ENCODE measurements around the gene GATD1. TPM values are rescaled to one million over a fixed set of nuclear protein-coding genes. Genes with fewer than 3 reads are reported as not detected.

The GATD1 gene
- total and polyA plus RNA-seq, 2 donors (not counting 1 experiment from before 2014, with no cell fraction given), result 62.4 to 70.0 TPM

DNA sequence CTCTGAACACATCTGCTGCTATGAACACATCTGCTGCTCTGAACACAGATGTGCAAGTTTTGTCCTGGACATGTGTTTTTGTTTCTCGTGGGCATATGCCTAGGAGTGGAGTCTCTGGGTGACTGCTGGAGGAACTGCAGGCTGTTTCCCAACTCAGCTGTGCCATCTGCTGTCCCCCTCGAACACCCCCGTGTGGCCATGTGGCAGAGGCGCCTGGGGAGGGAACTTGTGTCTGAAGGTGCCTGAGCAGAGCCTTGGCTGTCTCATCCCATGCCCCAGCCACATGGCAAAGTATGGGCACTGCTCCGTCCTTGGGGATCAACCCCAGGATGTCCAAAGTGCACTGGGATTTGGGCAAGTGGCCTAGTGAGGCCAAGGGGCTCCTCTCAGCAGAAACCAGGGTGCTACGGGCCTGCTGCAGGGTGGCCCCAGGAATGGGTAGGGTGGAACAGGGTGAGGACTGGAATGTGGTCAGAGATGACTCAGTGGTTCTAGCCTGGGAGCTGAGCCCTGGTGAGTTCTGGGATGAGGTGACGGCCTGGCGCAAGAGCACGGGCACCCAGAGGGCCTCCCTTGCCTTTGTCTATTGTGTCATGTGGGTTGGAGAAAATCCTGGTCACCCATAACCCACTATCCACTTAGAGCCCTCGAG lies 14.7 kb downstream of the GATD1 start:
- H3K9ac ChIP-seq (ENCODE audit: low read length), result no peak overlapping the region
- H2AFZ ChIP-seq (ENCODE audit: insufficient read depth, low read depth, low read length, poor library complexity, severe bottlenecking), result no peak overlapping the region
- H3K79me2 ChIP-seq (ENCODE audit: control insufficient read depth, insufficient read depth, low read length), result peaks cover 3% of the 10 kb centered on the region
- H3K9me3 ChIP-seq (ENCODE audit: control extremely low read depth in 1 of 3, control insufficient read depth in 2 of 3, insufficient read depth in 1 of 3, low read length in 2 of 3), result no peaks in the 10 kb centered on the region
- TF ChIP-seq, protein P1, sequence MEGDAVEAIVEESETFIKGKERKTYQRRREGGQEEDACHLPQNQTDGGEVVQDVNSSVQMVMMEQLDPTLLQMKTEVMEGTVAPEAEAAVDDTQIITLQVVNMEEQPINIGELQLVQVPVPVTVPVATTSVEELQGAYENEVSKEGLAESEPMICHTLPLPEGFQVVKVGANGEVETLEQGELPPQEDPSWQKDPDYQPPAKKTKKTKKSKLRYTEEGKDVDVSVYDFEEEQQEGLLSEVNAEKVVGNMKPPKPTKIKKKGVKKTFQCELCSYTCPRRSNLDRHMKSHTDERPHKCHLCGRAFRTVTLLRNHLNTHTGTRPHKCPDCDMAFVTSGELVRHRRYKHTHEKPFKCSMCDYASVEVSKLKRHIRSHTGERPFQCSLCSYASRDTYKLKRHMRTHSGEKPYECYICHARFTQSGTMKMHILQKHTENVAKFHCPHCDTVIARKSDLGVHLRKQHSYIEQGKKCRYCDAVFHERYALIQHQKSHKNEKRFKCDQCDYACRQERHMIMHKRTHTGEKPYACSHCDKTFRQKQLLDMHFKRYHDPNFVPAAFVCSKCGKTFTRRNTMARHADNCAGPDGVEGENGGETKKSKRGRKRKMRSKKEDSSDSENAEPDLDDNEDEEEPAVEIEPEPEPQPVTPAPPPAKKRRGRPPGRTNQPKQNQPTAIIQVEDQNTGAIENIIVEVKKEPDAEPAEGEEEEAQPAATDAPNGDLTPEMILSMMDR (IDR thresholded peaks at IDR 0.05), result no peak
- TF ChIP-seq EZH2 (IDR thresholded peaks at IDR 0.05; ENCODE audit: borderline replicate concordance, insufficient read depth, low read depth, low read length, poor library complexity, severe bottlenecking), result no peak
- no peaks in the 10 kb centered on the region for H3K27me3 ChIP-seq (replicated peaks in 1 of 4; ENCODE audit: control extremely low read depth in 1 of 4, control insufficient read depth in 3 of 4, insufficient read depth in 4 of 4, low read length in 3 of 4)
- H3K36me3 ChIP-seq (replicated peaks in 1 of 2; ENCODE audit: control extremely low read depth in 1 of 2, control insufficient read depth in 1 of 2, extremely low read depth in 1 of 2, insufficient read depth in 2 of 2, low read length in 1 of 2), result peaks cover 4 to 55% of the 10 kb centered on the region in 2 experiments
- H3K27me3 Mint-ChIP-seq, result no peaks in the 10 kb centered on the region
- ATAC-seq (ENCODE audit: low read depth), result no peak
- H3K4me3 Mint-ChIP-seq, result no peak overlapping the region
- peaks cover 2% of the 10 kb centered on the region for H3K4me1 Mint-ChIP-seq
- no peak overlapping the region for H3K4me3 ChIP-seq (ENCODE audit: control extremely low read depth in 1 of 5, extremely low read depth in 1 of 5, insufficient read depth in 1 of 5, low read depth in 2 of 5, low read length in 4 of 5)
- peak overlapping the region; percentile 10 for H3K27ac Mint-ChIP-seq
- H3K9me3 Mint-ChIP-seq (ENCODE audit: insufficient read depth), result no peaks in the 10 kb centered on the region
- H3K27ac ChIP-seq (ENCODE audit: low read length in 2 of 2), result no peak overlapping the region
- no peaks in the 10 kb centered on the region for H3K4me1 ChIP-seq (ENCODE audit: control insufficient read depth in 2 of 2, insufficient read depth in 2 of 2, low read length in 2 of 2)
- intact Hi-C loops (cut with micrococcal nuclease), result no loop called here
- no peak overlapping the region for H3K4me2 ChIP-seq (replicated peaks; ENCODE audit: low read depth, low read length, poor library complexity, severe bottlenecking)
- no peak for DNase-seq
- H4K20me1 ChIP-seq (ENCODE audit: control insufficient read depth, insufficient read depth, low read length, poor library complexity, severe bottlenecking), result peaks cover 19% of the 10 kb centered on the region
- ChIA-PET CTCF (interaction anchor here (0.7 kb wide), 1 partner anchor 457 kb away, joined by 3 read pairs; no protein-coding TSS in a partner anchor), POLR2A (no interaction called here)
- WGBS (ENCODE audit: insufficient coverage), result 60% methylated on average over 7 of the region's 10 CpGs

DNA sequence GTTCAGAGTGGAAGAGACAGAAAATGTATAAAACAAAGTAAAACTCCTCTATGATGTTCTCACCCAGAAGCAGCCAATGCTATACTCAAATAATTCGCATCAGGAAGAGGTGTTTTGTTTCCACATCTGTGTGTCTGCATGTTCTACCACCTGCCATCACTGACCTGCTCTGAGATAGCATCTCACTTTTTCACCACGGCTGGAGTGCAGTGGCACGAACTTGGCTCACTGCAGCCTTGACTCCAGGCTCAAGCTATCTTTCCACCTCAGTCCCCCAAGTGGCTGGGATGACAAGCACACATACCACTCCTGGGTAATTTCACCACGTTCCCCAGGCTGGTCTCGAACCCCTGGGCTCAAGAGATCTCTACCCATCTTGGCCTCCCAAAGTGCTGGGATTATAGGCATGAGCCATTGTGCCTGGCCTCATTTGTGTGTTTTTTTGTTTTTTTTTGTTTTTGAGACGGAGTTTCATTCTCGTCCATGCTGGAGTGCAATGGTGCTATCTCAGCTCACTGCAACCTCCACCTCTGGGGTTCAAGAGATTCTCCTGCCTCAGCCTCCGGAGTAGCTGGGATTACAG lies 15.7 kb downstream of the GATD1 start:
- no peak overlapping the region for H3K4me3 ChIP-seq (ENCODE audit: control extremely low read depth in 1 of 5, extremely low read depth in 1 of 5, insufficient read depth in 1 of 5, low read depth in 2 of 5, low read length in 4 of 5)
- H3K9me3 Mint-ChIP-seq (ENCODE audit: insufficient read depth), result no peaks in the 10 kb centered on the region
- H2AFZ ChIP-seq (ENCODE audit: insufficient read depth, low read depth, low read length, poor library complexity, severe bottlenecking), result no peak overlapping the region
- DNase-seq, result no peak
- no peak for ATAC-seq (ENCODE audit: low read depth)
- no peak overlapping the region for H3K4me2 ChIP-seq (replicated peaks; ENCODE audit: low read depth, low read length, poor library complexity, severe bottlenecking)
- ChIA-PET CTCF (interaction anchor here (0.7 kb wide), 1 partner anchor 456 kb away, joined by 3 read pairs; no protein-coding TSS in a partner anchor), POLR2A (no interaction called here)
- no peak overlapping the region for H3K4me3 Mint-ChIP-seq
- no peak overlapping the region for H3K27ac Mint-ChIP-seq
- peaks cover 2% of the 10 kb centered on the region for H3K4me1 Mint-ChIP-seq
- H3K4me1 ChIP-seq (ENCODE audit: control insufficient read depth in 2 of 2, insufficient read depth in 2 of 2, low read length in 2 of 2), result no peaks in the 10 kb centered on the region
- 98% methylated on average over 3 of the region's 8 CpGs for WGBS (ENCODE audit: insufficient coverage)
- no peak overlapping the region for H3K27ac ChIP-seq (ENCODE audit: low read length in 2 of 2)
- no peak overlapping the region for H3K9ac ChIP-seq (ENCODE audit: low read length)
- peaks cover 28% of the 10 kb centered on the region for H4K20me1 ChIP-seq (ENCODE audit: control insufficient read depth, insufficient read depth, low read length, poor library complexity, severe bottlenecking)
- TF ChIP-seq EZH2 (IDR thresholded peaks at IDR 0.05; ENCODE audit: borderline replicate concordance, insufficient read depth, low read depth, low read length, poor library complexity, severe bottlenecking), result no peak
- TF ChIP-seq, protein P1 (IDR thresholded peaks at IDR 0.05), result no peak
- no peaks in the 10 kb centered on the region for H3K27me3 Mint-ChIP-seq
- H3K79me2 ChIP-seq (ENCODE audit: control insufficient read depth, insufficient read depth, low read length), result peaks cover 13% of the 10 kb centered on the region
- H3K36me3 ChIP-seq (replicated peaks in 1 of 2; ENCODE audit: control extremely low read depth in 1 of 2, control insufficient read depth in 1 of 2, extremely low read depth in 1 of 2, insufficient read depth in 2 of 2, low read length in 1 of 2), result peaks cover 4 to 64% of the 10 kb centered on the region in 2 experiments
- H3K27me3 ChIP-seq (replicated peaks in 1 of 4; ENCODE audit: control extremely low read depth in 1 of 4, control insufficient read depth in 3 of 4, insufficient read depth in 4 of 4, low read length in 3 of 4), result no peaks in the 10 kb centered on the region
- intact Hi-C loops (cut with micrococcal nuclease), result no loop called here
- no peaks in the 10 kb centered on the region for H3K9me3 ChIP-seq (ENCODE audit: control extremely low read depth in 1 of 3, control insufficient read depth in 2 of 3, insufficient read depth in 1 of 3, low read length in 2 of 3)
